Fibroblast of pulmonary artery (primary cell): ENCODE data around the gene ANKRD29.

Experiments
- DNase-seq: peaks from one replicate; pipeline ENCODE4 v3.0.0-alpha.2; 2010; ENCODE audit warnings: low read depth
- H3K4me3 ChIP-seq: replicated peaks from 2 replicates; pipeline ENCODE4 v1.5.1; 2011; ENCODE audit warnings: low read depth, mild to moderate bottlenecking, control low read depth, low read length, moderate library complexity
- TF ChIP-seq, protein P1 (sequence below): IDR thresholded peaks from 2 replicates; pipeline ENCODE4 v1.5.1; 2011; ENCODE audit warnings: mild to moderate bottlenecking, control low read depth, low read length, inconsistent platforms; ENCODE audit errors: missing control alignments

The ANKRD29 gene

DNA sequence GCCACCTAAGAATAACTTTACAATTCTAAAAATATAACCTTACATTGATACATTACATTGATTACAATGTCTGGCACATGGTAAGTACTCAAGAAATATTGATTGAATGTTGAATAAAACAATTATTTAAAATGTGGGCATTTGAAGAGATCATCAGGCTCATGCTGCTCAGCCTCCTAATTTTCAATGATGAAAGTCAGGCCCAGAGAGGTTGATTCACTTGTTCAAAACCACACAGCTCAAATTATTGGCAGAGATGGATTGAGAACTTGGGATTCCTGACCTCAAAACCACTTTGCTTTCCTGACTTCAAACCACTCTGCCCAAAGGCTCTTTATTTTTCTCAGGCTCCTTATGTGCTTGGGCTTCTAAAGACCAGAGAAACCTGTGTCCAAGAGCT is 34.7 kb downstream of the ANKRD29 start:
- TF ChIP-seq, protein P1, sequence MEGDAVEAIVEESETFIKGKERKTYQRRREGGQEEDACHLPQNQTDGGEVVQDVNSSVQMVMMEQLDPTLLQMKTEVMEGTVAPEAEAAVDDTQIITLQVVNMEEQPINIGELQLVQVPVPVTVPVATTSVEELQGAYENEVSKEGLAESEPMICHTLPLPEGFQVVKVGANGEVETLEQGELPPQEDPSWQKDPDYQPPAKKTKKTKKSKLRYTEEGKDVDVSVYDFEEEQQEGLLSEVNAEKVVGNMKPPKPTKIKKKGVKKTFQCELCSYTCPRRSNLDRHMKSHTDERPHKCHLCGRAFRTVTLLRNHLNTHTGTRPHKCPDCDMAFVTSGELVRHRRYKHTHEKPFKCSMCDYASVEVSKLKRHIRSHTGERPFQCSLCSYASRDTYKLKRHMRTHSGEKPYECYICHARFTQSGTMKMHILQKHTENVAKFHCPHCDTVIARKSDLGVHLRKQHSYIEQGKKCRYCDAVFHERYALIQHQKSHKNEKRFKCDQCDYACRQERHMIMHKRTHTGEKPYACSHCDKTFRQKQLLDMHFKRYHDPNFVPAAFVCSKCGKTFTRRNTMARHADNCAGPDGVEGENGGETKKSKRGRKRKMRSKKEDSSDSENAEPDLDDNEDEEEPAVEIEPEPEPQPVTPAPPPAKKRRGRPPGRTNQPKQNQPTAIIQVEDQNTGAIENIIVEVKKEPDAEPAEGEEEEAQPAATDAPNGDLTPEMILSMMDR = no peak

DNA sequence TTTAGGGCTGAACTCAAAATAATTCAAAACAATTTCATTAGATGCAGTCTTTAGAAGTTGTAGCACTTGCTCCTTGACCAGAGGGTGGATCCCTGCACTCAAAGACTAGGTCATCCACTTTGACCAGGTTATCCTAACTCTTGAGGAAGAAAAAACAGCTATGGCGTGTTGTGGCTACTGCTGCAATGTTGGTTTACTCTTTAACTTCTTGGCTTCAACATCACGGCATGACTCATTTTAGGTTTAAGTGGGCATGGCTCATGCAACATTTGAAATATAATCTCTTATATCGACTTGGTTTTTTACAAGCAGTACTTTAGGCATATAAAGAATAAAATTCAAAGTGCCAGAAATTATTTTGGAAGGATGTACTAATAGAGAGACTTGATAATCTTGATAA is 35.4 kb downstream of the ANKRD29 start:
- no peak overlapping the region for H3K4me3 ChIP-seq
- DNase-seq = peak; percentile 75
- TF ChIP-seq, protein P1 = no peak

More for the DNA sequence above, 34.7 kb downstream of the ANKRD29 start:
- DNase-seq = no peak
- no peak overlapping the region for H3K4me3 ChIP-seq

DNA sequence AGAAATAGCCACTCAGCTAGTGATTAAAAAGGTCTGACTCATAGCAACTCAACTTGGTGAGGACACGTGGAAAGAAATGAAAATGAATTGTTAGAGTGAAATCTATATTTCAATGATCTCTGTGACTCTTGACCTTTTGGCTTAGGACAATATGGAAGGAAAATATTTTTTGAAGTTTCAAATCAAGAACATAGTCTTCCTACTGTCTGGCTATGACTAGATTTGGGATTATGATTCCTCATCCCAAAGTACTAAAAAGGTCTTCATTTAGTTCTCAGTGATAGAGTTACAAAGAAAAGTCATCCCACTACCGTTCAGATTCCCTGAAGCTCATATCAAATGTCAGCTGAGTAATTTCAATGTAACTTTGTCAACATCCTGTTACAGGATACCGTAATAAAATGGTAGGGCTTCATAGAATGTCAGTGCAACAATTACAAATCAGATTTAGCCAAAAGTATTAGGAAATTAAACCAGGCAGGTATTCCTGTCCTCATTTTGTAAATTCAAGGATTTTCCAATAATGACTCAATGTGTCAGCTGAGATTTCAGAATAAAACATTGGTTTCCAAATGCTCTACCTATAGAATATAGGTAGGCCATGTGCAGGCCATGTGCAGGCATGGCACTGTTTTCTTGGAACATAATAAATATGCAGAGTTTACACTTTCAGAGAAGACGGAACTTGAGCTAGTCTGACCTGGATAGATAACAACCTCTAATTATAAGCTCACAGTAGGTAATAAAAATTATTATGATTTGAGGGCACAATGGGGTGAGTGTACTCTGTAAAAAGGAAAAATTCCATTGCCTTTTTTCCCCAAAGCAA is 36.0 kb downstream of the ANKRD29 start:
- DNase-seq = peak; percentile 43
- TF ChIP-seq, protein P1 = no peak
- H3K4me3 ChIP-seq = no peak overlapping the region

DNA sequence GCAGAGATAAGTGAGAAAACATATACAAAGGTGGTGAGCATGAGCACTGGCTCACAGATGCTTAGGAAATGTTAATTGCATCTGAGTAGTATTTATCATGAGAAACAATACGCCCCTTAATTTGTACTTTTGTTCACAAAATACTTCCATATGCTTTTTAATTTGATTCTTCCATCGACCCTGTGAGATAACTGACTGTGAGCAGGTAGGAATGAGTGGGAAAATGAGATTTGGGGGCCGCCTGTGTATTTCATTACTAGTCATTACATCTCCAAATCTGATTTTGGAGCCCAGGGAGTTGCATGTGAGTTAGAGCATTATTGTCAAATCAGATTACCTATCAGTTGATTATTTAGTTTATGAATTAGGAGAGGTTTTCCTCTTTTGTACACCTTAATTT is 39.7 kb downstream of the ANKRD29 start:
- H3K4me3 ChIP-seq = no peak overlapping the region
- DNase-seq = no peak
- TF ChIP-seq, protein P1 = no peak

DNA sequence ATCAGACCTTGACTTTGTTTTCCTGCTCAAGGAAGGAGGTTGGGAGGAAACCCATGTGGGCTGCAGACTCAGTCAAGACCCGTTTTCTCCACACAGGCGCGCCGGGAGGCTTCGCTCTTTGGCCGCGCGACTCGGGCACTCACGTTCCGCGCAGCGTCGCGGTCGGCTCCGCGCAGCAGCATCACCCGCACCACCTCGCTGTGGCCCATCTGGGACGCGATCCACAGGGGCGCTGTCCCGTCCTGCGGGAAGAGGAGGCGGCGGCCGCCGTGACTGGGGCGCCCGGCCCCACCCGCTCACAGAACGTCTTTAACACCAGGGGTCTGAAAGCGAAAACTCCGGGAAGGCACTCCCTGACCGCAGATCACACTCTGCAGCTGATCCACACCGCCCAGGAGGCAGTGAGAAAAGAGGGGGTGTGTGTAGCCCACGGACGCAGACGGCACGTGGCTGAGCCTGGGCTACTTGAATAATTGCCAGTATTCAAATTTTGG is 43.3 kb downstream of the ANKRD29 start:
- H3K4me3 ChIP-seq = peak overlapping the region; percentile 51
- no peak for DNase-seq
- TF ChIP-seq, protein P1 = no peak

DNA sequence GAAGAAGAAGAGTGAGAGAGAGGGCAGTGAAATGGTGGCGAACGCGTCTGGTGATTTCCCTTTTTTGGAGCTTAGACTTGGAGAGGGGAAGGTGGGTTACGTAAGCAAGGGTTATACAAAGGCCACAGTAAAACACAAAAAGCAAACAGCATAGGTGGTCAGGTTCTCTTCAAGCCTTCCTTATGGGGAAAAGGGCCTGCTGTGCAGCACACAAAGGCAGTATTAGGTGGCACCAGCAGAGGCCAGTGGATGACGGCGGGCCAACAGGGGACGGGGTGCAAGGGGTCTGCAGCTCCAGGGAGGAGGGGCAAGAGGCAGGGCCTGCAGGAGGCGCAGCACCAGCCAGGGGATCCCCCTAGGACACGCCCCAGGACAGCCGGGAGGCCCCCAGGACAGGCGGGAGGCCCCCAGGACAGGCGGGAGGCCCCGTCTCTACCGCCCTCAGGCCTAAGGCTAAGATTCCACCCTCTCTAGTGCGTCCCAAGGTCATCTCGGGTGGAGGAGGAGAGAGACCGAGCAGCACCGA is 43.8 kb downstream of the ANKRD29 start:
- DNase-seq = no peak

More for the DNA sequence above, 43.8 kb downstream of the ANKRD29 start:
- H3K4me3 ChIP-seq = peak overlapping the region; percentile 51
- TF ChIP-seq, protein P1 = peak; percentile 2
